ENCODE results near the gene KCNAB2.

Gene KCNAB2

GRCh38 chr1:6000444-6001288, 45.0 kb upstream of the KCNAB2 start:
- Histone ChIP-seq H2AFZ (ENCODE audit: low read length) (no peak overlapping the region), H3K9me2 (replicated peaks; ENCODE audit: insufficient read depth, low read length) (no peaks in the 10 kb centered on the region), H3K4me1 (ENCODE audit: low read length) (no peaks in the 10 kb centered on the region), H3K4me2 (ENCODE audit: low read depth, low read length) (no peak overlapping the region), H3K9ac (ENCODE audit: low read length) (no peak overlapping the region), H4K20me1 (ENCODE audit: insufficient read depth, low read length) (peaks cover 17% of the 10 kb centered on the region), H3K4me3 (ENCODE audit: low read length) (no peak overlapping the region), H3K79me2 (ENCODE audit: low read length) (peaks cover 95% of the 10 kb centered on the region), H3F3A (ENCODE audit: insufficient read depth, low read length) (no peaks in the 10 kb centered on the region), H3K9me3 (replicated peaks; ENCODE audit: insufficient read depth, low read length) (no peaks in the 10 kb centered on the region), H3K36me3 (replicated peaks; ENCODE audit: insufficient read depth, low read length) (no peaks in the 10 kb centered on the region), H3K27me3 (replicated peaks; ENCODE audit: insufficient read depth, low read length) (no peaks in the 10 kb centered on the region), H3K27ac (ENCODE audit: low read length) (no peak overlapping the region)
- no peak for DNase-seq
- no peak for TF ChIP-seq EZH2phosphoT487 (IDR thresholded peaks at IDR 0.05; ENCODE audit: low read length)
- no peak for TF ChIP-seq EZH2 (optimal IDR thresholded peaks at IDR 0.05; ENCODE audit: low read depth, low read length)
- no peak for TF ChIP-seq CTCF (IDR thresholded peaks at IDR 0.05; ENCODE audit: low read length)

- H3K9me2 ChIP-seq (replicated peaks; ENCODE audit: insufficient read depth, low read length) = no peaks in the 10 kb centered on the region
- no peaks in the 10 kb centered on the region for H3K27me3 ChIP-seq (replicated peaks; ENCODE audit: insufficient read depth, low read length)
- H3K4me2 ChIP-seq (ENCODE audit: low read depth, low read length) = no peak overlapping the region
- no peak overlapping the region for H3K27ac ChIP-seq (ENCODE audit: low read length)
- H3K4me3 ChIP-seq (ENCODE audit: low read length) = no peak overlapping the region
- H3K4me1 ChIP-seq (ENCODE audit: low read length) = no peaks in the 10 kb centered on the region
- TF ChIP-seq EZH2 (optimal IDR thresholded peaks at IDR 0.05; ENCODE audit: low read depth, low read length) = no peak
- no peak for TF ChIP-seq CTCF (IDR thresholded peaks at IDR 0.05; ENCODE audit: low read length)
- TF ChIP-seq EZH2phosphoT487 (IDR thresholded peaks at IDR 0.05; ENCODE audit: low read length) = no peak
- peaks cover 17% of the 10 kb centered on the region for H4K20me1 ChIP-seq (ENCODE audit: insufficient read depth, low read length)
- no peaks in the 10 kb centered on the region for H3K36me3 ChIP-seq (replicated peaks; ENCODE audit: insufficient read depth, low read length)
- H3K79me2 ChIP-seq (ENCODE audit: low read length) = peaks cover 88% of the 10 kb centered on the region
- H3F3A ChIP-seq (ENCODE audit: insufficient read depth, low read length) = no peaks in the 10 kb centered on the region
- H3K9me3 ChIP-seq (replicated peaks; ENCODE audit: insufficient read depth, low read length) = no peaks in the 10 kb centered on the region
- no peak overlapping the region for H3K9ac ChIP-seq (ENCODE audit: low read length)
- peak; percentile 45 for DNase-seq
- no peak overlapping the region for H2AFZ ChIP-seq (ENCODE audit: low read length)
Measured at GRCh38 chr1:6001992-6002576, 43.6 kb upstream of the KCNAB2 start.

DNA sequence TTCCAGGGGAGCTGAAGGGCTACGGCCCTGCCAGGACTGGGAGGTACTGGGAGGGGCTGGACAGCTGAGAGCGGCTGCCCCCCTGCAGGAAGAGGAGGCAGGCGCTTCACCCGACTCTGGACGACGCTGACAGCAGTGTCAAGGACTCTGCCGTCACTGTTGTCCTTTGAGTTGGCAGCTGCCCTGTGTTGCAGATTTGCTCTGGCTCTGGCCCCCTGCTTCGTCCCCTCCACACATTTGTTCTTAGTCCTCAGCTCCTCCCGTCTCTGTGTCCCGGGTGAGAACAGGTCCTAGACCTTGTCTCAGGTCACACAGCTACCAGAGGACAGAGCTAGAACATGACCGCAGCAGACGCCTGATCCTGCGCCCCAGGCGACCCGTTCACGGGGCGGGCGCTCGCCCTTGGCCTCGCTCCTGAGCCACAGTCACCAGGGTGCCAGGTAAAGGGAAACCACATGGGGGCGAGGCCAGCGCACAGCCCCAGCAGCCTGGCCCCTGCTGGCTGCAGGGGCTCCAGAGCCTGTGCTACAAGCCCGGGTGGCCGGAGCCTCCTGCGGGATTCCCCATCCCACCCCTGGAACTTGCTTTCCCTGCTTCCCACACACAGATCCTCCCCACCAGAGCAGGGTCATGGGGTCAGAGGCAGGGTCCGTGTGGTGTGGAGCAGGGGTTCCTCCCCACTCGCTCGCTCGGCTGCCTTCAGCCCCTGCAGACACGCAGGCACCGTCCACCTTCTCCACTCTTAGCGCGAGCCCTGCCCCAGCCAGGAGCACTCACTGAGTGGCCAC, 42.8 kb upstream of the KCNAB2 start:
- Histone ChIP-seq H3K9me2 (replicated peaks; ENCODE audit: insufficient read depth, low read length) (no peaks in the 10 kb centered on the region), H4K20me1 (ENCODE audit: insufficient read depth, low read length) (peaks cover 11% of the 10 kb centered on the region), H3F3A (ENCODE audit: insufficient read depth, low read length) (no peaks in the 10 kb centered on the region), H3K79me2 (ENCODE audit: low read length) (peaks cover 88% of the 10 kb centered on the region), H3K9me3 (replicated peaks; ENCODE audit: insufficient read depth, low read length) (no peaks in the 10 kb centered on the region), H3K4me3 (ENCODE audit: low read length) (no peak overlapping the region), H3K4me1 (ENCODE audit: low read length) (no peaks in the 10 kb centered on the region), H3K4me2 (ENCODE audit: low read depth, low read length) (no peak overlapping the region), H3K36me3 (replicated peaks; ENCODE audit: insufficient read depth, low read length) (no peaks in the 10 kb centered on the region), H3K27me3 (replicated peaks; ENCODE audit: insufficient read depth, low read length) (no peaks in the 10 kb centered on the region), H2AFZ (ENCODE audit: low read length) (no peak overlapping the region), H3K9ac (ENCODE audit: low read length) (no peak overlapping the region), H3K27ac (ENCODE audit: low read length) (no peak overlapping the region)
- TF ChIP-seq EZH2 (optimal IDR thresholded peaks at IDR 0.05; ENCODE audit: low read depth, low read length) = no peak
- no peak for TF ChIP-seq CTCF (IDR thresholded peaks at IDR 0.05; ENCODE audit: low read length)
- TF ChIP-seq EZH2phosphoT487 (IDR thresholded peaks at IDR 0.05; ENCODE audit: low read length) = no peak
- no peak for DNase-seq

All from MM.1S (cell line).